HG03159 (cell line): Measurements from ENCODE around the gene MEGF10.
A peak's percentile ranks its signal among the peaks of the same experiment; 100 is the strongest.

ENCODE experiments used
- ATAC-seq: cut with Tn5 transposase; IDR thresholded peaks from one replicate; pipeline ENCODE4 v1.9.1; 2021; ENCODE audit warnings: mild to moderate bottlenecking, moderate library complexity; ENCODE audit not compliant: unreplicated experiment

MEGF10 gene

GRCh38 chr5:127431977-127432585, 141.5 kb downstream of the MEGF10 start:
- ATAC-seq: no peak

GRCh38 chr5:127433526-127433925, 142.9 kb downstream of the MEGF10 start:
- ATAC-seq: no peak

- no peak for ATAC-seq
Observed at GRCh38 chr5:127434588-127434987, 144.0 kb downstream of the MEGF10 start.

- ATAC-seq: no peak
Observed at GRCh38 chr5:127435821-127436220, 145.2 kb downstream of the MEGF10 start.

- ATAC-seq: no peak
Observed at GRCh38 chr5:127439644-127440043, 149.0 kb downstream of the MEGF10 start.

- no peak for ATAC-seq
Observed at GRCh38 chr5:127440831-127441230, 150.2 kb downstream of the MEGF10 start.

- ATAC-seq: no peak
Observed at GRCh38 chr5:127441799-127442484, 151.3 kb downstream of the MEGF10 start.

- ATAC-seq: no peak
Observed at GRCh38 chr5:127444171-127444570, 153.6 kb downstream of the MEGF10 start.

GRCh38 chr5:127445328-127445727, 154.7 kb downstream of the MEGF10 start:
- ATAC-seq: no peak

- ATAC-seq: no peak
Observed at GRCh38 chr5:127446626-127447025, 156.0 kb downstream of the MEGF10 start.

GRCh38 chr5:127447827-127448226, 157.2 kb downstream of the MEGF10 start:
- no peak for ATAC-seq

GRCh38 chr5:127450046-127450445, 159.4 kb downstream of the MEGF10 start:
- ATAC-seq: no peak

- no peak for ATAC-seq
Observed at GRCh38 chr5:127451096-127451495, 160.5 kb downstream of the MEGF10 start.

GRCh38 chr5:127452626-127453025, 162.0 kb downstream of the MEGF10 start:
- no peak for ATAC-seq

- no peak for ATAC-seq
Observed at GRCh38 chr5:127471211-127471610, 180.6 kb downstream of the MEGF10 start.

- no peak for ATAC-seq
Observed at GRCh38 chr5:127472700-127473099, 182.1 kb downstream of the MEGF10 start.

GRCh38 chr5:127486471-127486870, 195.9 kb downstream of the MEGF10 start:
- no peak for ATAC-seq

- ATAC-seq: peak; percentile 82
Observed at GRCh38 chr5:127492854-127493738, 202.5 kb downstream of the MEGF10 start.

- ATAC-seq: no peak
Observed at GRCh38 chr5:127498548-127498947, 208.0 kb downstream of the MEGF10 start.

- no peak for ATAC-seq
Observed at GRCh38 chr5:127505905-127506304, 215.3 kb downstream of the MEGF10 start.

GRCh38 chr5:127506616-127507015, 216.0 kb downstream of the MEGF10 start:
- ATAC-seq: no peak
